Measurements from ENCODE around the gene CA10. TPM values are rescaled to one million over a fixed set of nuclear protein-coding genes. Genes with fewer than 3 reads are reported as not detected.

The CA10 gene
- total RNA-seq, 1 experiment from 2014 or later, result not detected

DNA sequence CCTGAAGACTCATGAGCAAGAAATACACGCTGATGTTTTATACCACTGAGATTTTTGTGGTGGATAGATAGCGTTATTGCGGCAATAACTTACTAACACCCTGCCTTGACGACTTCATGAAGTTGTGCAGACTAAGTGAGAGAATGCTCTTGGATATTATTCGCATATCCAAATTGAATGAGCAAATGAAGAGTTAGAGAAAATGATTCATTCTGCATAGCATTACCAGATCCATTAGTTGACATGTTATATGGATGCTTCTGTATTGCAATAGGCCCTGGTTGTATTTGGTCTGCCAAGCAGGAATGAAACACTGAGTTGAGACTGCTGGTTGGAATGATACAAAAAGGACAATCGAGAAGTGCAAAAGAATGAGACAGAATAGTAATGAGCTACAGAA is 247.3 kb downstream of the CA10 start:
- CTCF ChIA-PET, result no interaction called here

GRCh38 chr17:51909971-51910370 is 248.5 kb downstream of the CA10 start:
- no peaks in the 10 kb centered on the region for H3K9me3 ChIP-seq
- BruUV-seq (replicated peaks), result no TSS peak
- POLR2A ChIA-PET, result no interaction called here
- CTCF ChIA-PET, result no interaction called here
- peaks cover 10% of the 10 kb centered on the region for H3K27me3 Mint-ChIP-seq (ENCODE audit: insufficient read depth, unreplicated experiment)
- DNase-seq, result no peak
- no peaks in the 10 kb centered on the region for H3K4me1 ChIP-seq
- H3K36me3 ChIP-seq (ENCODE audit: control insufficient read depth, insufficient read depth, low read length), result no peaks in the 10 kb centered on the region
- H3K4me1 Mint-ChIP-seq (ENCODE audit: low read depth, unreplicated experiment), result no peaks in the 10 kb centered on the region
- no peak overlapping the region for H3K4me3 ChIP-seq (ENCODE audit: low read depth, low read length)
- TF ChIP-seq, protein P1, sequence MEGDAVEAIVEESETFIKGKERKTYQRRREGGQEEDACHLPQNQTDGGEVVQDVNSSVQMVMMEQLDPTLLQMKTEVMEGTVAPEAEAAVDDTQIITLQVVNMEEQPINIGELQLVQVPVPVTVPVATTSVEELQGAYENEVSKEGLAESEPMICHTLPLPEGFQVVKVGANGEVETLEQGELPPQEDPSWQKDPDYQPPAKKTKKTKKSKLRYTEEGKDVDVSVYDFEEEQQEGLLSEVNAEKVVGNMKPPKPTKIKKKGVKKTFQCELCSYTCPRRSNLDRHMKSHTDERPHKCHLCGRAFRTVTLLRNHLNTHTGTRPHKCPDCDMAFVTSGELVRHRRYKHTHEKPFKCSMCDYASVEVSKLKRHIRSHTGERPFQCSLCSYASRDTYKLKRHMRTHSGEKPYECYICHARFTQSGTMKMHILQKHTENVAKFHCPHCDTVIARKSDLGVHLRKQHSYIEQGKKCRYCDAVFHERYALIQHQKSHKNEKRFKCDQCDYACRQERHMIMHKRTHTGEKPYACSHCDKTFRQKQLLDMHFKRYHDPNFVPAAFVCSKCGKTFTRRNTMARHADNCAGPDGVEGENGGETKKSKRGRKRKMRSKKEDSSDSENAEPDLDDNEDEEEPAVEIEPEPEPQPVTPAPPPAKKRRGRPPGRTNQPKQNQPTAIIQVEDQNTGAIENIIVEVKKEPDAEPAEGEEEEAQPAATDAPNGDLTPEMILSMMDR (IDR thresholded peaks at IDR 0.05; ENCODE audit: insufficient read depth in 1 of 2, low read depth in 1 of 2, low read length in 1 of 2, severe bottlenecking in 1 of 2, unreplicated experiment in 1 of 2), result no peak
- intact Hi-C loops (cut with micrococcal nuclease; ENCODE audit: unreplicated experiment), result no loop called here
- H3K4me3 Mint-ChIP-seq (ENCODE audit: unreplicated experiment), result no peak overlapping the region
- H3K27ac Mint-ChIP-seq (ENCODE audit: unreplicated experiment), result no peak overlapping the region
- no peaks in the 10 kb centered on the region for H3K27me3 ChIP-seq (replicated peaks; ENCODE audit: control insufficient read depth, insufficient read depth, low read length)
- no peaks in the 10 kb centered on the region for H3K36me3 Mint-ChIP-seq (ENCODE audit: insufficient read depth, unreplicated experiment)
- H3K9me3 Mint-ChIP-seq (ENCODE audit: unreplicated experiment), result no peaks in the 10 kb centered on the region

More for the DNA sequence above, 247.3 kb downstream of the CA10 start:
- Histone ChIP-seq H3K9me3 (no peaks in the 10 kb centered on the region), H3K27me3 (replicated peaks; ENCODE audit: control insufficient read depth, insufficient read depth, low read length) (no peaks in the 10 kb centered on the region), H3K4me1 (no peaks in the 10 kb centered on the region), H3K36me3 (ENCODE audit: control insufficient read depth, insufficient read depth, low read length) (no peaks in the 10 kb centered on the region), H3K4me3 (ENCODE audit: low read depth, low read length) (no peak overlapping the region)
- DNase-seq, result no peak
- no peak overlapping the region for H3K27ac Mint-ChIP-seq (ENCODE audit: unreplicated experiment)
- no peak overlapping the region for H3K4me3 Mint-ChIP-seq (ENCODE audit: unreplicated experiment)
- H3K27me3 Mint-ChIP-seq (ENCODE audit: insufficient read depth, unreplicated experiment), result peaks cover 13% of the 10 kb centered on the region
- H3K9me3 Mint-ChIP-seq (ENCODE audit: unreplicated experiment), result no peaks in the 10 kb centered on the region
- H3K4me1 Mint-ChIP-seq (ENCODE audit: low read depth, unreplicated experiment), result no peaks in the 10 kb centered on the region
- POLR2A ChIA-PET, result no interaction called here
- H3K36me3 Mint-ChIP-seq (ENCODE audit: insufficient read depth, unreplicated experiment), result no peaks in the 10 kb centered on the region
- TF ChIP-seq, protein P1 (IDR thresholded peaks at IDR 0.05; ENCODE audit: insufficient read depth in 1 of 2, low read depth in 1 of 2, low read length in 1 of 2, severe bottlenecking in 1 of 2, unreplicated experiment in 1 of 2), result no peak
- no TSS peak for BruUV-seq (replicated peaks)
- intact Hi-C loops (cut with micrococcal nuclease; ENCODE audit: unreplicated experiment), result no loop called here

DNA sequence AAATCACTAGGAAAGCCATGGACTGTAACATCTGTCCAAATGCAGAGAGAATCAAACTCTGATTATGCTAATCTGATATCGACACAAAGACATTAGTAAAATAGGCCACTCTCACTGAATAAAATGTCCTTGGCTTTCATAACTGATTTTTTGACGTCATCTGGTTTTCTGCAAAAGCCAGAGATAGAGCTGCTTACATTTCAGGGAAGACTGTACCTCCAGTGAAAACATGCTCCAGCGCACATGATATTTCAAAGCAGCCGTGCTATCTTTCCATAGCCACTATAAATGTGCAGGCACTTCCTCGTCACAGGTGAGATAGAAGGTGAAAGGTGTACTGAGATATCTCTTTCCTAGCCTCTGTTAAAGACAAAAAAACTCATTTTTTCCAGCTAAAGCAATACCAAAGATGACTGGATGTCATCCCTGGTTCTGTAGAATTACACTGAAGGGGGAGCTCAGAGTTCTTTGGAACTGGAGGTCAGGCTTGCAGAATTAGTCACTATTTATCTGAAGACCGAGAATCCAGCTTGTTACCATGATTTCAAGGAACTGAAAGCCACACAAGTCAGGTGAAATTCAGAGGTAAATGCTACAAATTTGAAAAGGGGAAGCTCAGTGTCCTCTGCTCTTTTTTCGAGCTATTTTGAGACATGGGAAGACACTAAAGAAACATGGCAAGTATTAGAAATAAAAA is 249.5 kb downstream of the CA10 start:
- CTCF ChIA-PET, result no interaction called here
- Mint-ChIP-seq H3K9me3 (ENCODE audit: unreplicated experiment) (no peaks in the 10 kb centered on the region), H3K36me3 (ENCODE audit: insufficient read depth, unreplicated experiment) (no peaks in the 10 kb centered on the region)

More for the DNA sequence above, 249.5 kb downstream of the CA10 start:
- BruUV-seq (replicated peaks), result no TSS peak
- intact Hi-C loops (cut with micrococcal nuclease; ENCODE audit: unreplicated experiment), result no loop called here
- TF ChIP-seq, protein P1 (IDR thresholded peaks at IDR 0.05; ENCODE audit: insufficient read depth in 1 of 2, low read depth in 1 of 2, low read length in 1 of 2, severe bottlenecking in 1 of 2, unreplicated experiment in 1 of 2), result no peak
- Histone ChIP-seq H3K4me3 (ENCODE audit: low read depth, low read length) (no peak overlapping the region), H3K4me1 (no peaks in the 10 kb centered on the region), H3K27me3 (replicated peaks; ENCODE audit: control insufficient read depth, insufficient read depth, low read length) (no peaks in the 10 kb centered on the region), H3K9me3 (no peaks in the 10 kb centered on the region), H3K36me3 (ENCODE audit: control insufficient read depth, insufficient read depth, low read length) (no peaks in the 10 kb centered on the region)
- no peak for DNase-seq
- Mint-ChIP-seq H3K4me1 (ENCODE audit: low read depth, unreplicated experiment) (no peaks in the 10 kb centered on the region), H3K27me3 (ENCODE audit: insufficient read depth, unreplicated experiment) (peaks cover 6% of the 10 kb centered on the region), H3K27ac (ENCODE audit: unreplicated experiment) (no peak overlapping the region), H3K4me3 (ENCODE audit: unreplicated experiment) (no peak overlapping the region)
- POLR2A ChIA-PET, result no interaction called here

Measured in Caco-2 (cell line).